GM20431 (cell line): ENCODE data around the gene ZNF669.

ENCODE experiments used
- in situ Hi-C: fragments of 300-500 bp; cut with MseI, MboI; formaldehyde crosslinking; loops from one replicate; pipeline ENCODE4 v1.15.0; 2020; ENCODE audit warnings: low sequenced_read_pairs; ENCODE audit not compliant: unreplicated experiment

ZNF669 gene

DNA sequence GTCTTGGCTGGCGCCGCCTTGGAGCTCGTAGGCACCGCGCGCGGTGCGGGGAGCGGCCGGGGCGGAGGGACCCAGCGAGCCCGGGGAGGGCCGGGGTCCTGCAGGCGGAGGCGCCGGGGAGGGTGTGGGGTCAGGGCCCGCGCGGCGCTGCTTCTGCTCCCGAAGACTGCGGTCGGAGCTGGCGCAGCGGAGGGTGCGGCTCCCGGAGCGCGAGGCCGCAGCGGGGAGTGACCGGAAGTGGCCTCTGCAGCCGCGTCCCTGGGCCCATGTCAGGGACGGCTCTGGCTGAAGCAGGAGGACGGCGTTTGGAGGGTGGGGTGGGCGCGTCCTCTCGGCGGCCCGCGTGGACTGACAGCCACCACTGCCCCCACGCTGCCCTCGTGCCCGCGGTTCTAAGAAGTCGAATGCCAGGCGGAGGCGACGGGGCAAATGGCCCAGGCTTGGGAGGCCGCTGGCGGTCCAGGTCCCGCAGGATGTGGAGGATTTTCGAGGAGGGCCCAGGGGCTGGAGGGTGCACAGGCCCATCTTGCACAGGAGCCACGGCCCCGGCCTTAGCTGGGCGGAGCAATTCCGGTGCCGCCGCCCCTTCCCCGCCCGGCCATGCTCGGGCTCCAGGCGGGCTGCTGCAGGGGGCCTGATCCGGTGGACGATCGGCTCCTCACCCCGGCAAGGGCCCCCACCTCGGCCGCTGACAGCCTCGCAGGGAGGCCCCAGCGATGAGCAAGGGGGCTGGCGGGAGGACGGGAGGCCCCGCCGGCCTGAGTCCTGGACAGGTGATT, 7.7 kb upstream of the ZNF669 start:
- in situ Hi-C loops: no loop called here

DNA sequence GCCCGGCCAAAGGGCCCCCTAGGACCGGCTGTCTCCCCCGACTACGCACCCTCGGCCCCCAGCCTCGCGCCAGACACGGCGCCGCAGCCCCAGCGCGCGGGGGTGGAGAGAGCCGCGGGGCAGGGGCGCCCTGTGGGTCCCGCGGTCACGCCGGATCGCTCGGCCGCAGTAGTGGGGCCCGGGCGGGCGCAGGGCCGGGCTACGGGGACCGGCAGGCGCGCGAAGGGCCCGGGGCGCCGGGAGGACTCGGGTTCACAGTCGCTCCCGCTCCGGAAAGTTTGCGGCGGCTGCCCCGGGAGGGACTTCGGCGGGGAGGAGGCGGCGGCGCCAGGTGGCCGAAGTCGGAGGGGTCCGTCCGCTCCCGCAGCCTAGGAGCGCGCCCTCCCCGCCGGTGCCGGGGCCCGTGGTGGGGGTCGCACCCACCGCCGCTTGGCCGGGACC, 7.1 kb upstream of the ZNF669 start:
- in situ Hi-C loops: no loop called here

DNA sequence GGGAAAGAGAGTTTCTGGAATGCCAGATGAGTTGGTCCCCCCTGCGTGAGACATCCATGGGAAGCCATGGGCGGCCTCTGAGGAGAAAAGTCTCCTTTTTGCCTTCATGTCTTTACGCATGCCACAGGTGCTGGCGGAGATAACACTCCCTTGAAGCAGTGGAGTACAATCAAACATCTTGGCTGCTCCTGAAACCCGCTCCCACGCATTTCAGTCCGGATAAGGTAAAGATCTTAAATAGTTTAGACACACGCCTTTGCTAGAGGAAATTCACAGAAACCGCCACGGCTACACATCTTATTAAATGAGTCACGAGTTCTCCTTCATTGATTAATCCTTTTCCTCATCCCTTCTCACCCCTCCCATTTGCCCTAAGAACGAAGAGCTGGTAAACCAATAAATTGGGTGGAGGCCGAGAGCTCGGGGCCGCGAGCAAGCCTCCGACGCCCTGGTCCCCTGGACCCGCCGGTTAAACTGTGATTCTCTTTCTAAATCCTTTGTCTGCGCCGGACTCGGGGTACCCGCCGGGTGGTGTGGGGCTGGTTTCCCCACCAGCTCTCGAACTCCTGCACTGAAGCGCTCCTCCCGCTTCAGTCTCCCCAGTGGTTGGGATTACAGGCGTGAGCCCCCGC, 6.6 kb upstream of the ZNF669 start:
- in situ Hi-C loops: no loop called here

DNA sequence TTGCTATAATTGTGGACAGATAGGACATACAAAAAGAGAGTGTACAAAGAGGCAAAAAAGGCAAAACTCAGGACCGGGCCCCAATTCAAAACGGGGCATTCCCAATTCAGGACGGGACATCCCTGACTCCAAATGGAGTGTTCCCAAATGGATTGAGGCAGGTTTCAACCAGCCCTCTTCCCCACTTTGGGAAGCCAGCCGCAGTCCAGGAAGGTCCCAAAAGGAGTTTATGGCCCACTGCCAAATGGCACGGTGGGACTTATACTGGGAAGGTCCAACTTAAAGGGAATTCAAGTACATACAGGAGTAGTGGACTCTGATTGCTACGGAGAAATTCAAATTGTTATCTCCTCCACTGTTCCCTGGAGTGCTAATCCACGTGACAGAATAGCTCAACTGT, 3.5 kb upstream of the ZNF669 start:
- in situ Hi-C loops: no loop called here

DNA sequence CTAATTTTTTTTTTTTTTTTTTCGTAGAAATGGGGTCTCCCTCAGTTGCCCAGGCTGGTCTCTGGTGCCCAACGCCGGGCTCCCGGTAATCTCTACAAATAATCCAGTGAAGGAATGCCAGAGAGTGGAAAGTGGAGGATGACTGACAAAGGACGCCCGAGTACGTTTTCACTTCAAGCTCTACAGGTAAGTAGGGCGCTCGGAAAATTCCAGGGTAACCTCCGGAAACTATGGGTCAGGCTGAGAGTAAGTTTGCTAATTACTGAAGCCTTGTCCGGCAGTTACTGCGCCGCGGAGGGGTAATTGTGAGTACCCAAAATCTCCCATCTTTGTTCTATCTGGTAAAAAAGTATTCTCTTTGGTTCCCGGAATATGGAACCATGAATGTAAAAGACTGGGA, 1.8 kb upstream of the ZNF669 start:
- in situ Hi-C loops: no loop called here

DNA sequence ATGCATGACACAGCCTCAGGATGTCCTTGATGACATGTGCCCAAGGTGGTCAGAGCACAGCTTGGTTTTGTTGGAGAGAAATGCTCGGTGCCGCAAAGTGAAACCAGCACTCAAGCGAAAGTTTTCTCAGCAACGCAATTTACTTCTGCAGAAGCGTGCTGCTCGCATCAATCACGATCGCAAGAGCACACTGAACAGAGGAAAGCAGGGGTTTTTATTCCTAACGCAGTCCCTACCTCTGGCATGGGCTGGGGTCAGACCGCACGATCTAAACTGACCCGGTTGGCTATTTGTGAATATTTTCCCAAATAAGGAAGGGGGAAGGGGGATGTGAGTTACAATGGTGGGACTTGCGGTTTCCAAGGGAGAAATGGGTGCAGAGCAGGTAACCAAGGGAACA, 809 bp upstream of the ZNF669 start:
- in situ Hi-C loops: no loop called here

DNA sequence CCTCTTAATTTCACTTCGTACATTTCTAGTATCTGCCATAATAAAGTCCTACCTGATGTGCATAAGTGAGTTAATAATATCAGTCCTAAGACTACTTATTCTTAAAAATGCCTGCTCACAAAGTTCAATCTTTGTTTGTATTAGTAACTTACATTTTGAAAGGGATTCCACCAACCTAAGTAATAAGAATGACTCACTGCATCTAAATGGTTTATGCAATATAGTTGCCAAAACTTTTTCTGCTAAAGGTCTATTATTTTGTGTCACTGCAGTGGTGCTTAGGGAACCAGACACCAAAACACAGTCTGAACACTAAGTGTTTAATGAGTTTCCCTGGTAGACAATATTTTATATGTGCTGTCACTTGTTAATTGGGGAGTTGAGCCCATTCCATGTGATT, 1.8 kb downstream of the ZNF669 start:
- in situ Hi-C loops: no loop called here

DNA sequence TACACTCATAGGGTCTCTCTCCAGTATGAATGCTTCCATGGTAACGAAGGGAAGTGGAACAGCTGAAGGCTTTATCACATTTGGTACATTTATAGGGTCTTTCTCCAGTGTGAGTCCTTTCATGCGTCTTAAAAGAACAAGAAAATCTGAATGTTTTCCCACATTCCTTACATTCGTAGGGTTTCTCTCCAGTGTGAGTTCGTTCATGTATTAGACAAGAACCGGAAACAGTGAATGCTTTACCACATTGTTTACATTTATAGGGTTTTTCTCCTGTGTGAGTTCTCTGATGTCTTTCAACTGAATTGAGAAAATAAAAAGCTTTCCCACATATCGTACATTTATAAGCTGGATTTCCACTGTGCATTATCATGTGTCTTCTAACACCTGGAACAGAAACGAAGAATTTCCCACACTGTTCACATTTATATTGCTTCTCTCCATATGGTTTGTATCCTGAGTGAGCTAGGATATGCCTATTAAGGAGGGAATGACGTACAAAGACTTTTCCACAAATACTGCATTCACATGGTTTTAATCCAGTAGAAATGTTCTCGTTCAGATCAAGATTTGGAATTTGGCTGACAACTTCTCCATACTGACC, 3.4 kb downstream of the ZNF669 start:
- in situ Hi-C loops: no loop called here

DNA sequence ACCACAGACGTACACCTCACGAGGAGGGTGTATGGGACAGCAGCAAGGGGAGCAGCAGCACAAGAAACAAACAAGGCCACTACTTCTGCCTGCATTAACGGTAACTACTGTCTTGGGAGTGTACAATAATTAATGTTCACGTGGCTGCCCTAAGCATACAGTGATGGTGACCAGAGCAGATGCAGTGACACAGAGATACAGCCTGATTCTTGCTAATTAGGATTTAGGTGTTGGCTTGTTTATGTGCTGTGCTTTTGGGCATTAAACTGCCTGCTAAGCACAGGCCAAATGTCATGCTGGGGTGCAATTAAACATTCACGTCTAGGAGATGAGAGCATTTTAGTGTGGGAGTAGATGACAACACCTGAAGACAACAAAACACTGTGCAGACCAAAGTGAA, 7.2 kb downstream of the ZNF669 start:
- in situ Hi-C loops: no loop called here

DNA sequence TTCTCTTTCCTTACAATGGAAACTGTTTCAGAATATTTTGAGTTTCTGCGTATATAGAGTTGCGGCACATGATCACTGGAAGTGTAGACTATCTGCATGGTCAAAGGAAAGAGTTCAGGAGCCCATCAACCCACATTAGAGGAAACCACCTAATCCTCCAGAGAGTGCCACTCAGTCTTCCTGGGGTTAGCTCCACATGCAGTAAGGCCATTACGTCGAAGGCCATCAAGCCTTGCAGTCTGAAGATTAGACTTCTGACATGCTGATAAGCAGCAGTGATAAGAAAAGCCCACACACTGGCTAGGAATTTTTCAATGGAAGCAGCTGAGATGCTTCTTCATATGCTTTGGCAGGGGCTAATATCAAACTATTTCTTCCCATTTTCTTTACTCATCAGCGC, 7.6 kb downstream of the ZNF669 start:
- in situ Hi-C loops: no loop called here

DNA sequence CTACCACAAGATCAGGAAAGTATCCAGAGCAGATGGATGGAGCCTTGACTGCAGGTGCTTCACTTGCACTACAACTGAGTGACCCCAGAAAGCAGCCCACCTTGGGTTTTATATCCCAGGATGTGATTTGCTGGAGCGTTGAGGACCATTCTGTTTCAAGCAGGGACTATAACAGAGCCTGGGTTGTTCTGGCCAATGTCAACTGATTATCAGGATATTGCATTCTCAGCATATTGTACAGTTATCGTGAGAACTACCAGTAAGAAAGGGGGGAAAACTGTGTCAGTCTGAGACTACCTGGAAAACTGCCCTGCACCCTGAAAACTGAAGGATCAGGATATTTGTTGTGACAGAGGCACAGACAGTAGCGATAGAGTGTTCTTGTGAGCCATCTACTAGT, 8.0 kb downstream of the ZNF669 start:
- in situ Hi-C loops: no loop called here

DNA sequence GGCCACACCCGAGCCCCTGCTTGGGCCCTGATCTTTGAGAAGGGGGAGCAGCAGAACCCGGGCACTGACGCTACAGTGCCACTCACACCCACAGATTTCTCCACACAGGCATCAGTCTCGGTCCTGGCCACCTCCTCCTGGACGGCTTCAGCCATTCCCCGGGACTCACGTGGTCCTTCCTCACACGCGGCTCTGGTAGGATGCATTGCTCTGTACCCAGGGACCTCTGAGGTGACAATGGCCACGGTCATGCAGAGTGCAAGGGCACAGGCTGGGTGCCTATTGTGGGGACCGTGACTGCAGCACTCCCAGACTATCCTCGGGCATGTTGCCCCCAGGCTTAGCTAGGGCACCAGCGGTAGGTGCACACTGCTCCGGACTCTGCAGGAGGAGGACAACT, 13.7 kb downstream of the ZNF669 start:
- in situ Hi-C loops: no loop called here

DNA sequence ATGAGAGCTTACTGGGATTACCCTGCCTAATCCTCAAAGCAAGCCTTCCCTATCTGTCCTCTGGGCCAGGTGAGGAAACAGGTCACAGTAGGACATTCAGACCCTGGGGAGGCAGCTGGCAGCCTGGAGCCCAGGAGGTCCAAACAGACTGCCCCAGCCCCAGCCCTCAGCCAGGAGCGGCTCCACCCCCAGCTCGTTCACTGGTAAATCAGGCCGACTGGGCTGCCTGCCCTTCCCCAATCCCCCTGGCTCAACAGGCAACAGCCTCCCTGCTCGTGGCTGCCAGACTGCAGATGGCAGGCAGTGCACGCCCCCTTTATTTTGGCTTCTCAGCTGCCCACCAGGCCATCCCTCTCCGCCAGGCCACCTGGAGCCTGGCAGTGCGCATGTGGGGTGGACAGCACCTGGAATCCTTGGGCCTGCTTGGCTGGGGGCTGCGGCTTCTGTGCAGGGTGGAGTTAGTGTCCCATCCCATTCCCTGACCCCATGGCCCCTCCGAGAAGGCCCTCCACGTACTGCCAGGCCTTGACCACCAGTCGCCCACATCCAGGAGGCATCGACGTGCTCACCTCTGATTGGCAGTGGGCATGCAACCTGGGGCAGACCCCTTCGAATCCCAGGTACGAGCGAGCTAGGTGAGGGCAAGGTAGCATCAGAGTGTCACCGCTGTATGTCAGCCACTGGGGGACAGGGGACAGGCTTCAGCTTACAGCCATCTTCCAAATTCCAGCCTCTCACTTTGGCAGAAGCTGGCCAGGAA, 14.4 kb downstream of the ZNF669 start:
- in situ Hi-C loops: no loop called here

DNA sequence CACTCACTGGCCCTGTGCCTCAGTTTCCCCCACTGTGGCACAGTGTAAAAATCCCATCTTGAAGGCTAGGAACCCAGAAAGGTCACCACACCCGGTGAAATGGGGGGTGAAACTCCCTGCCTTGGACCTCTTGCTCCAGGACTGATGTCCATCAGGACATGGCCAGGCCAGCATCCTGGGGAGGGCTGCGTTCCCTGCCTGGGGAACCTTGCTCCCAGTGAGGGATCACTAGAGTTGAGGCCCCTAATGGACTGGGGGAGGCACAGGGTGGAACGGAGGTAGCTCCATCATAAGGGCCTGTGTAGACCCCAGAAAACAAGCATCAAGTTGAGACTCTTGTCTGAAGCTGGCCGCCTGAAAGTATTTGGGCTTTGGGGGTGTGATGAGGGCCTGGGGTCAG, 15.2 kb downstream of the ZNF669 start:
- in situ Hi-C loops: no loop called here

DNA sequence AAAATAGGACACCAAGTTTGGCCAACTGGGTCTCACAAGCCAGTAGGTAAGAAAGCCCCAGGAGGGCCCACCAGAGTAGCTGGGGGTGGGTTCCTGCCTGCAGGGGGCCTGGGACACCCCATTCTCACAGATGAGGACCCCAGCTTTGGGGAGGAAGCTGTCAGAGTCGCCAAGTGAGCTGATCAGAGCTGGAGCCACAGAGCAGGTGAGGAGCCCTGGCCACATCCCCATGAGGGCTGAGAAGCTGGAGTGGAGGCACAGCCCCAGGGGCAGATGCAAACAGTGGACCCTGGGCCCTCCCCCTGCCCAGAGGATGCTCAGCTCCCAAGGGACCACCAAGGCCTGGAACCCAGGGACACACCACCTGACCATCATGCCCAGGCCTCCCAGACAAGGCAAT, 16.9 kb downstream of the ZNF669 start:
- in situ Hi-C loops: no loop called here

DNA sequence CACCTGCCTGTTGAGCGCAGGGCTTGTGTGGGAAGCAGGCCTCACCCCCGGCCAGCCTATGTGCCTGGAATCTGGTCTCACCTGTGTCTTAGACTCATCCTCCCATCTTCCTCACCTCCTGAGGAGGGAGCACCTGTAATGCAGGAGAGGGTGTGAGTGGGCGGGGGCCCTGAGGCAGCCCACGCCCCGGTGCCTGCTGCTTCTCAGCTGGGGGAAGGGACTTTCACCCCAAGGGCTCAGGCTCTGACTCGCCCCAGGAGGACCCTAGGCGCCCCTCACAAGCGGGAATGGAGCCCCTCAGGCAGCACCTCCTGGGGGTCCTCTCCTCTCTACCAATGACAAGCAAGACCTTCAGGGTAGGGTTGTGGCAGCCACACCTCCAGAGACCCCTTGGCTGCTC, 18.8 kb downstream of the ZNF669 start:
- in situ Hi-C loops: no loop called here

DNA sequence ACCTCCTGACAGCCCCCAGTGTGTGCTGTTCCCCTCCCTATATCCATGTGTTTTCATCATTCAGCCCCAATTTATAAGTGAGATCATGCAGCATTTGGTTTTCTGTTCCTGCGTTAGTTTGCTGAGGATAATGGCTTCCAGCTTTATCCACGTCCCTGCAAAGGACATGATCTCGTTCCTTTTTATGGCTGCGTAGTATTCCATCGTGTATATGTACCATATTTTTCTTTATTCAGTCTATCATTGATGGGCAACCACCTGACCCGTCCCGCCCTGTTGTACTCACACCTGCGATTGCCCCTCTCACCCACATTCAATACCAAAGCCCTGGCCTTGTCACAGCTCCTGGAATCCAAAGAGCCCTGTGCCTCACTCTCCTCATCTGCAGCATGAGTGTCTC, 19.4 kb downstream of the ZNF669 start:
- in situ Hi-C loops: no loop called here

DNA sequence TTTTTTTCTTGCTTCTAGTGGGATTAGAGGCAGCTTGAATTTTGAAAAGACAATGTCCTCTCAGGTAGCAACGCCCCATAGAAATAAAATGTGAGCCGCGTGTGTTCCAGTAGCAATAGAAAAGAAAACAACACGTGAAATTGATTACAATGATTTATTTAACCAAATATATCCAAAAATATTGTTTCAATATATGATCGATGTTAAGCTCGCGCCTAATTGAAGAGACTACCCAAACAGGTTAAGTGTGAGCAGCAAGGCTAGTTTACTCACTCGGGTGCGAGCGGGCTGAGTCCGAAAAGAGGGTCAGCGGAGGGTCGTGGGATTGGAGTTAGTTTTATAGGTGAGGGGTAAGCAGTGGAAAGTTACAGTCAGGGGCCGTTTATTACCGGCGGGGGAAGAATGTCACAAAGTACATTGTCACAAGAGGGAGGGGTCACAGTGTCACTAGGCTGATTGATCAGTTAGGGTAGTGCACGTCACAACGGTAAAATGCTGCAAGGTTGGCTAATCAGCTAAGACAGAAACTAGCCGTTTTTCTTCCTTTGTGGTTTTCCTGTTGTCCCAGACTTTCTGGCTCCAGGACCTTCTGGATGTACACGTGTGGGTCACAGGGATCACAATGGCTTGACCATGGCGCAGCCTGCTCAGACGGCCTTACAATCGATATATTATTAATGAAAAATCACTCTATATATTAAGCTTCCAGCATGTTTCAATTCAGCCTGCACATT, 24.8 kb downstream of the ZNF669 start:
- in situ Hi-C loops: no loop called here

DNA sequence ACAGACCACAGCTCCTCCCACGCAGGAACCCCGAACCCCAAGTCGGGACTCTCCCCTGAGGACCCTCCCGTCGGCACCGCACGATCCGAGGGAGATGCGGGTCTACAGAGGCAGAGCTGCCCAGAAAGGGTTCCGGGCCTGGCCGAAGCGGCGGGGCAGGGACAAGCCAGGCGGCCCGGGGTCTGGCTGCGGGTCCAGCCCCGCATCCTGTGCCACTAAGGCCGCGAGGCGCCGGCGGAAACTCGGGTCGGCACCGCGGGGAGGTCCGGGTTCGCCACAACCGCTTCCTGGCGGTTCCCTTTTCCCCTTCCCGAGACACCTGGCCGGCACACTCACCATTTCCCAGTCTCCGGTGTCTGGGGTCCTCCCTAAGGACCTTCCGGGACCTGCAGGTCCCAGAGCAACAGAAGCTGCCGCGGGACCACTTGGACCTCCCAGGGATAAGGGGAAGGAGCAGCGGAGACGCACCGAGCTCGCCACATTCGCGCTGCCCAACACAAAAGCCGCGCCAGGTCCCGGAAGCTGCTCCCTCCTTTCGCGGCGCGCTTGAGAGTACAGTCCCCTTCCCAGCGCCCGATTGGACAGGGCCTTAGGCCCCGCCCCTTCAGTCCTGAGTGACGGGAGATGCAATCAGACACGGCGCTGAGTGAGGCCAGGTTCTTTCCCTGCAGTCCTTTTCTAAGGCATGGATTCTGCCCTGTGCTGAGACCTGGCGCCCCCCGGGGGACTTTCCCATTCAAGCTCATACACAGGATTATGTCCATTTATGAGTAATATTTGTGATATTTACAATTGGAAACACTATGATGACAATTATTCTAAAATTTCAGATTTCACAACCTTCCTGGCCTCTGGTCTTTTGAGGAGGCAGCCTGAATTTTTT, 25.7 kb downstream of the ZNF669 start, which contains the start of gene ZNF670:
Gene ZNF670, minus strand, starts transcription at position 554 of the 883 bp plus-strand sequence. Its CDS starts 215 bp downstream, at position 339.
- in situ Hi-C loops: no loop called here
